K562 (cell line): ENCODE data around the gene FAM83D. TPM values are rescaled to one million over a fixed set of nuclear protein-coding genes. Genes with fewer than 3 reads are reported as not detected.

Source experiments
- ARHGAP35 ChIP-seq: fragments of 450-650 bp; IDR thresholded peaks from 2 replicates; pipeline ENCODE4 v1.6.1; 2018; ENCODE audit not compliant: partially characterized antibody
- BACH1 ChIP-seq: fragments of 200-800 bp; sonication (Bioruptor generic); IDR thresholded peaks from 2 replicates; pipeline ENCODE4 v1.6.1; 2016; ENCODE audit warnings: missing genetic modification characterization, missing compliant biosample characterization
- COPS2 ChIP-seq: fragments of 450-650 bp; conservative IDR thresholded peaks from 2 replicates; pipeline ENCODE4 v1.6.1; 2016; ENCODE audit warnings: mild to moderate bottlenecking, moderate library complexity
- EZH2 ChIP-seq: IDR thresholded peaks from 2 replicates; pipeline ENCODE4 v1.6.1; 2012; ENCODE audit warnings: low read depth, mild to moderate bottlenecking, inconsistent platforms, low read length, borderline replicate concordance
- MTA2 ChIP-seq: fragments of 450-650 bp; IDR thresholded peaks from 2 replicates; pipeline ENCODE4 v1.6.1; 2016; ENCODE audit warnings: low read depth
- NFRKB ChIP-seq: fragments of 450-650 bp; IDR thresholded peaks from 2 replicates; pipeline ENCODE4 v1.6.1; 2016; ENCODE audit warnings: low read depth
- STAG1 ChIP-seq: sonication (generic); formaldehyde crosslinking; IDR thresholded peaks from 2 replicates; pipeline ENCODE4 v1.5.0; 2020; ENCODE audit warnings: missing genetic modification reagents, borderline replicate concordance
- SUPT5H ChIP-seq: fragments of 450-650 bp; IDR thresholded peaks from 2 replicates; pipeline ENCODE4 v1.6.1; 2016
- ZNF217 ChIP-seq: sonication (generic); formaldehyde crosslinking; IDR thresholded peaks from 2 replicates; pipeline ENCODE4 v1.8.0; 2022; ENCODE audit warnings: mild to moderate bottlenecking, missing genetic modification reagents
- polyA plus RNA-seq, 8 experiments: library from polyadenylated mRNA; depleted of rRNA in 4 of 8; stranded (reverse) in 5 of 8; unstranded in 3 of 8; fragments of >200 nt; fragmentation: Nextera tagmentation in 2 of 8; fragmentation: Illumina TruSeq in 1 of 8; extraction: Ambion mirVana in 2 of 8; extraction: Trizol in 1 of 8; gene quantifications; 2 replicates each; pipeline versions ENCODE4 v1.2.1 to v1.2.3, GENCODE V29; 2011 to 2014; ENCODE audit warnings: inconsistent platforms in 1 of 8, missing spikeins in 1 of 8
- total RNA-seq, 7 experiments: library from RNA; depleted of rRNA in 6 of 7; stranded (reverse); fragments of >200 nt in 6 of 7; fragmentation: Illumina TruSeq in 2 of 7; extraction: Trizol in 2 of 7; gene quantifications; 2 replicates each; pipeline versions ENCODE4 v1.2.1 to v1.2.3, GENCODE V29; 2011 to 2021; ENCODE audit warnings: low replicate concordance in 1 of 7
- TF ChIP-seq, protein P1 (sequence below), 2 experiments: IDR thresholded peaks in 1 of 2; conservative IDR thresholded peaks in 1 of 2; 2 replicates each; pipeline ENCODE4 v1.6.1; 2016; ENCODE audit warnings: low read depth in 2 of 2, mild to moderate bottlenecking in 1 of 2, missing compliant biosample characterization in 1 of 2, missing genetic modification characterization in 1 of 2, moderate library complexity in 1 of 2
- TF ChIP-seq, protein P2 (sequence below): fragments of 200-800 bp; sonication (Bioruptor generic); IDR thresholded peaks from 2 replicates; pipeline ENCODE4 v1.6.1; 2017; ENCODE audit warnings: missing genetic modification characterization, missing compliant biosample characterization
- TF ChIP-seq, protein P3 (sequence below): sonication (generic); formaldehyde crosslinking; IDR thresholded peaks from 2 replicates; pipeline ENCODE4 v1.8.0; 2022; ENCODE audit warnings: mild to moderate bottlenecking, missing genetic modification reagents, borderline replicate concordance
- TF ChIP-seq, protein P4 (sequence below): fragments of 450-650 bp; formaldehyde crosslinking; IDR thresholded peaks from 2 replicates; pipeline ENCODE4 v1.4.0; 2022; ENCODE audit warnings: missing genetic modification characterization
- TF ChIP-seq, protein P5 (sequence below): IDR thresholded peaks from 2 replicates; pipeline ENCODE4 v1.6.1; 2014; ENCODE audit warnings: antibody characterized with exemption
- TF ChIP-seq, protein P6 (sequence below): fragments of 450-650 bp; formaldehyde crosslinking; IDR thresholded peaks from 2 replicates; pipeline ENCODE4 v1.4.0; 2020; ENCODE audit warnings: mild to moderate bottlenecking, mixed read lengths
- TF ChIP-seq, protein P7 (sequence below): sonication (generic); formaldehyde crosslinking; IDR thresholded peaks from 2 replicates; pipeline ENCODE4 v1.8.1; 2023; ENCODE audit warnings: mild to moderate bottlenecking, missing genetic modification reagents, moderate library complexity

The FAM83D gene
- total and polyA plus RNA-seq, 9 of the 15 experiments (the other 6 are each of a cell fraction or from before 2014, with no cell fraction given): 8.2 to 66.1 (median 43.5) TPM

DNA sequence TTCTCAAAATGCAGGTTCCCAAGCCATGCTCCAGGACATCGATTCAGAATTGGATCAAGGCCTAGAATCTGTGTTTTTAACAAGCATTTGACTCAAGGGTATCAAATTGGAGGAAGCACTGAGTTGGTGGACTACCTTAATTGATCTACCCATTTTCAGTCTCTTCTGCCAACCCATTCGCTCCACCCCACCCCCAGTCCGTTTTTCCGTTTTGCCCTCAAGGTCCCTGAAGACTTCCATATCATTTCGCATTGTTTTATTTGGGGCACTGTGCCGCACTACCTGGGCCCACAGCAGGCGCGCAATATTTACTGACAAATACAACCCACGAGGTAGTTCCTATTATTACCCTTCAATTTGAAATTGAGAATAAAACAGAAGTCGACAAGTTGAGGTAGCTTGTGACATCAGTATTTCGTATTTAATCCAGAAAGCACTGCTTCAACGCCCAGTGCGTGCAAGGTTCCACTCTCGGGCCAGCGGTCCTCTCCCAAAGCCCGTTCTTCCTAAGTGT, 35.4 kb downstream of the FAM83D start (continued):
- TF ChIP-seq, protein P1, sequence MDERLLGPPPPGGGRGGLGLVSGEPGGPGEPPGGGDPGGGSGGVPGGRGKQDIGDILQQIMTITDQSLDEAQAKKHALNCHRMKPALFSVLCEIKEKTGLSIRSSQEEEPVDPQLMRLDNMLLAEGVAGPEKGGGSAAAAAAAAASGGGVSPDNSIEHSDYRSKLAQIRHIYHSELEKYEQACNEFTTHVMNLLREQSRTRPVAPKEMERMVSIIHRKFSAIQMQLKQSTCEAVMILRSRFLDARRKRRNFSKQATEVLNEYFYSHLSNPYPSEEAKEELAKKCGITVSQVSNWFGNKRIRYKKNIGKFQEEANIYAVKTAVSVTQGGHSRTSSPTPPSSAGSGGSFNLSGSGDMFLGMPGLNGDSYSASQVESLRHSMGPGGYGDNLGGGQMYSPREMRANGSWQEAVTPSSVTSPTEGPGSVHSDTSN (CRISPR knock-in tag; IDR thresholded peaks at IDR 0.05; ENCODE audit: low read depth): no peak
- TF ChIP-seq, protein P1 (tag; conservative IDR thresholded peaks at IDR 0.05; ENCODE audit: low read depth): no peak
- TF ChIP-seq ARHGAP35 (no peak), MTA2 (no peak), STAG1 (no peak), BACH1 (no peak), ZNF217 (no peak), SUPT5H (no peak), EZH2 (no peak), NFRKB (peak; percentile 96), COPS2 (no peak)
- TF ChIP-seq, protein P2, sequence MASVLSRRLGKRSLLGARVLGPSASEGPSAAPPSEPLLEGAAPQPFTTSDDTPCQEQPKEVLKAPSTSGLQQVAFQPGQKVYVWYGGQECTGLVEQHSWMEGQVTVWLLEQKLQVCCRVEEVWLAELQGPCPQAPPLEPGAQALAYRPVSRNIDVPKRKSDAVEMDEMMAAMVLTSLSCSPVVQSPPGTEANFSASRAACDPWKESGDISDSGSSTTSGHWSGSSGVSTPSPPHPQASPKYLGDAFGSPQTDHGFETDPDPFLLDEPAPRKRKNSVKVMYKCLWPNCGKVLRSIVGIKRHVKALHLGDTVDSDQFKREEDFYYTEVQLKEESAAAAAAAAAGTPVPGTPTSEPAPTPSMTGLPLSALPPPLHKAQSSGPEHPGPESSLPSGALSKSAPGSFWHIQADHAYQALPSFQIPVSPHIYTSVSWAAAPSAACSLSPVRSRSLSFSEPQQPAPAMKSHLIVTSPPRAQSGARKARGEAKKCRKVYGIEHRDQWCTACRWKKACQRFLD: no peak
- TF ChIP-seq, protein P3, sequence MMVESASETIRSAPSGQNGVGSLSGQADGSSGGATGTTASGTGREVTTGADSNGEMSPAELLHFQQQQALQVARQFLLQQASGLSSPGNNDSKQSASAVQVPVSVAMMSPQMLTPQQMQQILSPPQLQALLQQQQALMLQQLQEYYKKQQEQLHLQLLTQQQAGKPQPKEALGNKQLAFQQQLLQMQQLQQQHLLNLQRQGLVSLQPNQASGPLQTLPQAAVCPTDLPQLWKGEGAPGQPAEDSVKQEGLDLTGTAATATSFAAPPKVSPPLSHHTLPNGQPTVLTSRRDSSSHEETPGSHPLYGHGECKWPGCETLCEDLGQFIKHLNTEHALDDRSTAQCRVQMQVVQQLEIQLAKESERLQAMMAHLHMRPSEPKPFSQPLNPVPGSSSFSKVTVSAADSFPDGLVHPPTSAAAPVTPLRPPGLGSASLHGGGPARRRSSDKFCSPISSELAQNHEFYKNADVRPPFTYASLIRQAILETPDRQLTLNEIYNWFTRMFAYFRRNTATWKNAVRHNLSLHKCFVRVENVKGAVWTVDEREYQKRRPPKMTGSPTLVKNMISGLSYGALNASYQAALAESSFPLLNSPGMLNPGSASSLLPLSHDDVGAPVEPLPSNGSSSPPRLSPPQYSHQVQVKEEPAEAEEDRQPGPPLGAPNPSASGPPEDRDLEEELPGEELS (CRISPR knock-in tag): no peak
- TF ChIP-seq, protein P4, sequence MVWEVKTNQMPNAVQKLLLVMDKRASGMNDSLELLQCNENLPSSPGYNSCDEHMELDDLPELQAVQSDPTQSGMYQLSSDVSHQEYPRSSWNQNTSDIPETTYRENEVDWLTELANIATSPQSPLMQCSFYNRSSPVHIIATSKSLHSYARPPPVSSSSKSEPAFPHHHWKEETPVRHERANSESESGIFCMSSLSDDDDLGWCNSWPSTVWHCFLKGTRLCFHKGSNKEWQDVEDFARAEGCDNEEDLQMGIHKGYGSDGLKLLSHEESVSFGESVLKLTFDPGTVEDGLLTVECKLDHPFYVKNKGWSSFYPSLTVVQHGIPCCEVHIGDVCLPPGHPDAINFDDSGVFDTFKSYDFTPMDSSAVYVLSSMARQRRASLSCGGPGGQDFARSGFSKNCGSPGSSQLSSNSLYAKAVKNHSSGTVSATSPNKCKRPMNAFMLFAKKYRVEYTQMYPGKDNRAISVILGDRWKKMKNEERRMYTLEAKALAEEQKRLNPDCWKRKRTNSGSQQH: no peak
- TF ChIP-seq, protein P5, sequence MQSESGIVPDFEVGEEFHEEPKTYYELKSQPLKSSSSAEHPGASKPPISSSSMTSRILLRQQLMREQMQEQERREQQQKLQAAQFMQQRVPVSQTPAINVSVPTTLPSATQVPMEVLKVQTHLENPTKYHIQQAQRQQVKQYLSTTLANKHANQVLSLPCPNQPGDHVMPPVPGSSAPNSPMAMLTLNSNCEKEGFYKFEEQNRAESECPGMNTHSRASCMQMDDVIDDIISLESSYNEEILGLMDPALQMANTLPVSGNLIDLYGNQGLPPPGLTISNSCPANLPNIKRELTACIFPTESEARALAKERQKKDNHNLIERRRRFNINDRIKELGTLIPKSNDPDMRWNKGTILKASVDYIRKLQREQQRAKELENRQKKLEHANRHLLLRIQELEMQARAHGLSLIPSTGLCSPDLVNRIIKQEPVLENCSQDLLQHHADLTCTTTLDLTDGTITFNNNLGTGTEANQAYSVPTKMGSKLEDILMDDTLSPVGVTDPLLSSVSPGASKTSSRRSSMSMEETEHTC: no peak
- TF ChIP-seq, protein P6, sequence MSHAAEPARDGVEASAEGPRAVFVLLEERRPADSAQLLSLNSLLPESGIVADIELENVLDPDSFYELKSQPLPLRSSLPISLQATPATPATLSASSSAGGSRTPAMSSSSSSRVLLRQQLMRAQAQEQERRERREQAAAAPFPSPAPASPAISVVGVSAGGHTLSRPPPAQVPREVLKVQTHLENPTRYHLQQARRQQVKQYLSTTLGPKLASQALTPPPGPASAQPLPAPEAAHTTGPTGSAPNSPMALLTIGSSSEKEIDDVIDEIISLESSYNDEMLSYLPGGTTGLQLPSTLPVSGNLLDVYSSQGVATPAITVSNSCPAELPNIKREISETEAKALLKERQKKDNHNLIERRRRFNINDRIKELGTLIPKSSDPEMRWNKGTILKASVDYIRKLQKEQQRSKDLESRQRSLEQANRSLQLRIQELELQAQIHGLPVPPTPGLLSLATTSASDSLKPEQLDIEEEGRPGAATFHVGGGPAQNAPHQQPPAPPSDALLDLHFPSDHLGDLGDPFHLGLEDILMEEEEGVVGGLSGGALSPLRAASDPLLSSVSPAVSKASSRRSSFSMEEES (CRISPR knock-in tag): no peak
- TF ChIP-seq, protein P7, sequence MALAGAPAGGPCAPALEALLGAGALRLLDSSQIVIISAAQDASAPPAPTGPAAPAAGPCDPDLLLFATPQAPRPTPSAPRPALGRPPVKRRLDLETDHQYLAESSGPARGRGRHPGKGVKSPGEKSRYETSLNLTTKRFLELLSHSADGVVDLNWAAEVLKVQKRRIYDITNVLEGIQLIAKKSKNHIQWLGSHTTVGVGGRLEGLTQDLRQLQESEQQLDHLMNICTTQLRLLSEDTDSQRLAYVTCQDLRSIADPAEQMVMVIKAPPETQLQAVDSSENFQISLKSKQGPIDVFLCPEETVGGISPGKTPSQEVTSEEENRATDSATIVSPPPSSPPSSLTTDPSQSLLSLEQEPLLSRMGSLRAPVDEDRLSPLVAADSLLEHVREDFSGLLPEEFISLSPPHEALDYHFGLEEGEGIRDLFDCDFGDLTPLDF: no peak
